Natural killer cell (primary cell): ENCODE results near the gene TRMT44. TPM values are rescaled to one million over a fixed set of nuclear protein-coding genes. Genes with fewer than 3 reads are reported as not detected.

Source experiments
- ATAC-seq, 3 donors: fragments of 150-1000 bp in 2 of 3; fragments of 200-7000 bp in 1 of 3; cut with Tn5 transposase; 1 replicate in 1 of 3; 2 replicates in 2 of 3; pipeline ENCODE4 v1.10.0; 2021; ENCODE audit warnings: mild to moderate bottlenecking in 2 of 3, moderate library complexity in 2 of 3
- DNase-seq, 2 donors: peaks; one replicate each; pipeline versions ENCODE4 v3.0.0 to v3.0.0-alpha.2; 2013 to 2021; ENCODE audit warnings: mixed read lengths in 1 of 2
- H3K27ac ChIP-seq: one replicate; pipeline ENCODE4 v1.5.1; 2013; ENCODE audit warnings: mild to moderate bottlenecking, low read length
- H3K27me3 ChIP-seq: one replicate; pipeline ENCODE4 v1.6.1; 2013; ENCODE audit warnings: low read length; ENCODE audit not compliant: control insufficient read depth, insufficient read depth
- H3K36me3 ChIP-seq: one replicate; pipeline ENCODE4 v1.6.1; 2013; ENCODE audit warnings: low read length; ENCODE audit not compliant: control insufficient read depth, insufficient read depth
- H3K4me1 ChIP-seq: one replicate; pipeline ENCODE4 v1.6.1; 2013; ENCODE audit warnings: low read length; ENCODE audit not compliant: control insufficient read depth, insufficient read depth
- H3K4me3 ChIP-seq: one replicate; pipeline ENCODE4 v1.5.1; 2013; ENCODE audit warnings: low read length
- H3K9me3 ChIP-seq: one replicate; pipeline ENCODE4 v1.6.1; 2013; ENCODE audit warnings: low read length; ENCODE audit not compliant: control insufficient read depth, insufficient read depth
- H3K27ac Mint-ChIP-seq, 2 donors: one replicate each; pipeline ENCODE4 v1.8.0; 2022; ENCODE audit warnings: mild to moderate bottlenecking in 2 of 2, mixed read lengths in 2 of 2, moderate library complexity in 1 of 2
- H3K27me3 Mint-ChIP-seq, 2 donors: one replicate each; pipeline ENCODE4 v1.8.0; 2022; ENCODE audit warnings: low read depth in 2 of 2, mixed read lengths in 2 of 2
- H3K36me3 Mint-ChIP-seq: one replicate; pipeline ENCODE4 v1.8.0; 2022; ENCODE audit warnings: mixed read lengths
- H3K4me1 Mint-ChIP-seq, 2 donors: one replicate each; pipeline ENCODE4 v1.8.0; 2022; ENCODE audit warnings: mixed read lengths in 2 of 2
- H3K4me3 Mint-ChIP-seq: one replicate; pipeline ENCODE4 v1.8.0; 2022; ENCODE audit warnings: mild to moderate bottlenecking, moderate library complexity, mixed read lengths
- H3K9me3 Mint-ChIP-seq, 2 donors: one replicate each; pipeline ENCODE4 v1.8.0; 2022; ENCODE audit warnings: mixed read lengths in 2 of 2
- WGBS: methylation state at CpG from one replicate; pipeline ENCODE4 v1.1.7; 2013; ENCODE audit warnings: missing lambda C conversion rate; ENCODE audit not compliant: insufficient coverage; 5-methylcytosine and 5-hydroxymethylcytosine counted together
- intact Hi-C: fragments of 100-400 bp; cut with micrococcal nuclease; formaldehyde crosslinking; loops from one replicate; pipeline ENCODE4 v1.14.2; 2022
- total RNA-seq, 4 donors: library from RNA; stranded (reverse); fragments of 120-200 nt in 1 of 4; gene quantifications; one replicate each; pipeline versions ENCODE4 v1.2.3 to v1.2.4, GENCODE V29; 2013 to 2022
- TF ChIP-seq, protein P1 (sequence below): fragments of 200-600 bp; IDR thresholded peaks from one replicate; pipeline ENCODE4 v1.8.0; 2022; ENCODE audit warnings: antibody characterized with exemption

Gene TRMT44
- total RNA-seq, 3 donors from 2014 or later (not counting 1 experiment from before 2014, with no cell fraction given): 24.4 to 37.5 (median 34.3) TPM

DNA sequence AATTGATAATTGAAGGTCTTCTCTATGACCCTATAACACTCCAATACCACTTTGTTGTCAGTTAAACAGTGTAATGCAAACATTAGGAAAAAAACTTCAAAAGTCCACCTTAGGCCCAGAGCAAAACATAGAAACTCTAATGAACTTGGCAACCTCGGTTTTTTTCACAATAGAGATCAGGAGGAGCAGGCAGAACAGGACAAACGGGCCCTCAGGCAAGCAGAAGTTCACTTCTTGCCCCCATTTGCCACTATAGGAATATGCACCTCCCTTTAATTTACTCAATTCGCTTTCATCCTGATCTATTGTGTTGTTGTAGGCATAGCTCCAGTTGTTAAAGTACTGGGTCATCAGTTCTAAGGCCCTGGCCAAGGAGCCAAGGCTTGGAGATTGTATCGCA is 18.2 kb upstream of the TRMT44 start:
- Histone ChIP-seq H3K9me3 (no peaks in the 10 kb centered on the region), H3K27me3 (no peaks in the 10 kb centered on the region), H3K36me3 (no peaks in the 10 kb centered on the region), H3K4me1 (peaks cover 5% of the 10 kb centered on the region), H3K4me3 (no peak overlapping the region), H3K27ac (no peak overlapping the region)
- WGBS: 92% methylated on average over 4 of the region's 4 CpGs
- Mint-ChIP-seq H3K4me3 (no peak overlapping the region), H3K9me3 (no peaks in the 10 kb centered on the region), H3K36me3 (no peaks in the 10 kb centered on the region), H3K4me1 (peaks cover 7 to 15% of the 10 kb centered on the region in 2 donors), H3K27me3 (no peaks in the 10 kb centered on the region), H3K27ac (no peak overlapping the region)
- intact Hi-C loops: no loop called here
- DNase-seq (no peak), ATAC-seq (no peak)
- TF ChIP-seq, protein P1, sequence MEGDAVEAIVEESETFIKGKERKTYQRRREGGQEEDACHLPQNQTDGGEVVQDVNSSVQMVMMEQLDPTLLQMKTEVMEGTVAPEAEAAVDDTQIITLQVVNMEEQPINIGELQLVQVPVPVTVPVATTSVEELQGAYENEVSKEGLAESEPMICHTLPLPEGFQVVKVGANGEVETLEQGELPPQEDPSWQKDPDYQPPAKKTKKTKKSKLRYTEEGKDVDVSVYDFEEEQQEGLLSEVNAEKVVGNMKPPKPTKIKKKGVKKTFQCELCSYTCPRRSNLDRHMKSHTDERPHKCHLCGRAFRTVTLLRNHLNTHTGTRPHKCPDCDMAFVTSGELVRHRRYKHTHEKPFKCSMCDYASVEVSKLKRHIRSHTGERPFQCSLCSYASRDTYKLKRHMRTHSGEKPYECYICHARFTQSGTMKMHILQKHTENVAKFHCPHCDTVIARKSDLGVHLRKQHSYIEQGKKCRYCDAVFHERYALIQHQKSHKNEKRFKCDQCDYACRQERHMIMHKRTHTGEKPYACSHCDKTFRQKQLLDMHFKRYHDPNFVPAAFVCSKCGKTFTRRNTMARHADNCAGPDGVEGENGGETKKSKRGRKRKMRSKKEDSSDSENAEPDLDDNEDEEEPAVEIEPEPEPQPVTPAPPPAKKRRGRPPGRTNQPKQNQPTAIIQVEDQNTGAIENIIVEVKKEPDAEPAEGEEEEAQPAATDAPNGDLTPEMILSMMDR: no peak

- no peak for DNase-seq
- Mint-ChIP-seq H3K9me3 (no peaks in the 10 kb centered on the region), H3K27ac (no peak overlapping the region), H3K4me1 (peaks cover 11 to 18% of the 10 kb centered on the region in 2 donors), H3K36me3 (no peaks in the 10 kb centered on the region), H3K27me3 (no peaks in the 10 kb centered on the region), H3K4me3 (no peak overlapping the region)
- 93% methylated on average over 5 of the region's 5 CpGs for WGBS
- no peaks in the 10 kb centered on the region for H3K27me3 ChIP-seq
- intact Hi-C loops: no loop called here
- no peak overlapping the region for H3K4me3 ChIP-seq
- ATAC-seq: no peak
- peaks cover 10% of the 10 kb centered on the region for H3K4me1 ChIP-seq
- H3K9me3 ChIP-seq: no peaks in the 10 kb centered on the region
- H3K27ac ChIP-seq: no peak overlapping the region
- H3K36me3 ChIP-seq: no peaks in the 10 kb centered on the region
- TF ChIP-seq, protein P1: no peak
These were observed 17.8 kb upstream of the TRMT44 start for GRCh38 chr4:8422786-8423185.

DNA sequence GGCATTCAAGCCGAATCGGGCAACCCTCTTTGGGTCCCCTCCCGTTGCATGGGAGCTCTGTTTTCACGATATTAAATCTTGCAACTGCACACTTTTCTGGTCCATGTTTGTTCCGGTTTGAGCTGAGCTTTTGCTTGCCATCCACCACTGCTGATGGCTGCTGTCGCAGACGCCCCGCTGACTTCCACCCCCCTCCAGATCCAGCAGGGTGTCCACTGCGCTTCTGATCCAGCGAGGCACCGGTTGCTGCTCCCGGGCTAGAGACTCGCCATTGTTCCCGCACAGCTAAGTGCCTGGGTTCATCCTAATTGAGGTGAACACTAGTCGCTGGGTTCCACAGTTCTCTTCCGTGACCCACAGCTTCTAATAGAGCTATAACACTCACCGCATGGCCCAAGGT is 13.3 kb upstream of the TRMT44 start:
- Histone ChIP-seq H3K36me3 (no peaks in the 10 kb centered on the region), H3K9me3 (no peaks in the 10 kb centered on the region), H3K4me3 (no peak overlapping the region), H3K27me3 (no peaks in the 10 kb centered on the region), H3K4me1 (peaks cover 16% of the 10 kb centered on the region), H3K27ac (no peak overlapping the region)
- Mint-ChIP-seq H3K27ac (peak overlapping the region in 1 of 2 donors; percentile 94), H3K4me1 (peaks cover 22 to 26% of the 10 kb centered on the region in 2 donors), H3K36me3 (no peaks in the 10 kb centered on the region), H3K27me3 (no peaks in the 10 kb centered on the region), H3K9me3 (no peaks in the 10 kb centered on the region), H3K4me3 (peak overlapping the region; percentile 65)
- TF ChIP-seq, protein P1: no peak
- ATAC-seq (no peak), DNase-seq (no peak)
- intact Hi-C loops: no loop called here
- 89% methylated on average over 17 of the region's 17 CpGs for WGBS

DNA sequence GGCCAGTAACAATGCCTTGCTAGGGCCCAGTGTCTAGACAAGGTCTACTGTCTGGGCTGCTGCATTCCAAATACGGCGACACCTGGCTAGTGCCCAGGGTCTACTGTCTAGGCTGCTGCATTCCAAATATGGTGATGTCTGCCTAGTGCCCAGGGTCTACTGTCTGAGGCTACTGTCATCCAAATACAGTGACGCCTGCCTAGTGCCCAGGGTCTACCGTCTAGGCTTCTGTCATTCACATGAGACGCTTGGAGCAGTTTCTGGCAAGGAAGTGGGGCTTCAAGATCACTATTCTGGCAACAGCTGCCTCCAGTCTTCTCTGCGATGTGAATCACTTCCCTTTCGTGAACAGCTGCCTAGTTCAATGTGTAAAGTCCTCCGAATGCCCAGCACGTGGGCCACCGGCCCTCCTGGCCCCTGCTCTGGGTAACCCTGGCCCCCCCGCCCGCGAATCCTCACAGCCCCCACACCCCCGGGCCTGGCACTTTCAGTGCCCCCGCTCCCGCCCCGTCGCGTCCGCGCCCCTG is 12.8 kb upstream of the TRMT44 start:
- H3K4me1 Mint-ChIP-seq: peaks cover 23 to 26% of the 10 kb centered on the region in 2 donors
- H3K27ac Mint-ChIP-seq: peak overlapping the region; percentile 94 to 96
- H3K27ac ChIP-seq: peak overlapping the region; percentile 32
- H3K4me3 Mint-ChIP-seq: peak overlapping the region; percentile 95
- no peaks in the 10 kb centered on the region for H3K27me3 Mint-ChIP-seq
- peak overlapping the region; percentile 71 for H3K4me3 ChIP-seq
- ATAC-seq (peak; percentile 36 to 53 (median 51)), DNase-seq (no peak)
- intact Hi-C loops: loop anchor here (1.0 kb wide), 2 partner anchors 12 to 19 kb away; partner anchors contain the start of genes ACOX3 and TRMT44
- TF ChIP-seq, protein P1: no peak
- no peaks in the 10 kb centered on the region for H3K9me3 ChIP-seq
- H3K36me3 ChIP-seq: no peaks in the 10 kb centered on the region
- H3K9me3 Mint-ChIP-seq: no peaks in the 10 kb centered on the region
- H3K27me3 ChIP-seq: no peaks in the 10 kb centered on the region
- H3K36me3 Mint-ChIP-seq: no peaks in the 10 kb centered on the region
- WGBS: 2% methylated on average over 21 of the region's 21 CpGs
- H3K4me1 ChIP-seq: peaks cover 16% of the 10 kb centered on the region
